Suprapubic skin (tissue), 4 donors: ENCODE measurements around the gene FMO4. TPM values are rescaled to one million over a fixed set of nuclear protein-coding genes. Genes with fewer than 3 reads are reported as not detected.
"Not testable (repeated sequence)": the region's sequence is repeated elsewhere in the genome, so short reads cannot be mapped to it uniquely, and the experiment has no call there.

ENCODE experiments used
- DNase-seq, 2 donors: peaks; one replicate each; pipeline ENCODE4 v3.0.0-alpha.2; 2019; ENCODE audit warnings: low spot score in 2 of 2
- H3K27ac ChIP-seq: fragments of 200-600 bp; sonication (generic); one replicate; pipeline ENCODE4 v1.5.1; 2019
- H3K27me3 ChIP-seq: fragments of 200-600 bp; sonication (generic); one replicate; pipeline ENCODE4 v1.5.1; 2019
- H3K36me3 ChIP-seq: fragments of 200-600 bp; sonication (generic); one replicate; pipeline ENCODE4 v1.5.1; 2019
- H3K4me1 ChIP-seq: fragments of 200-600 bp; sonication (generic); one replicate; pipeline ENCODE4 v1.5.1; 2019
- H3K4me3 ChIP-seq: fragments of 200-600 bp; sonication (generic); one replicate; pipeline ENCODE4 v1.5.1; 2019; ENCODE audit warnings: mild to moderate bottlenecking
- H3K9me3 ChIP-seq: fragments of 200-600 bp; sonication (generic); one replicate; pipeline ENCODE4 v1.5.1; 2019
- EP300 ChIP-seq: sonication (generic); formaldehyde crosslinking; IDR thresholded peaks from one replicate; pipeline ENCODE4 v1.6.1; 2017; ENCODE audit warnings: antibody characterized with exemption
- POLR2A ChIP-seq, 2 donors: fragments of 450-650 bp; IDR thresholded peaks; one replicate each; pipeline ENCODE4 v1.6.1; 2017; ENCODE audit warnings: antibody characterized with exemption in 2 of 2, mild to moderate bottlenecking in 2 of 2, moderate library complexity in 2 of 2
- POLR2AphosphoS5 ChIP-seq, 3 donors: sonication (generic); formaldehyde crosslinking; IDR thresholded peaks; one replicate each; pipeline ENCODE4 v1.6.1; 2017; ENCODE audit warnings: antibody characterized with exemption in 3 of 3
- WGBS: methylation state at CpG from one replicate; pipeline ENCODE4 v1.1.5; 2018; 5-methylcytosine and 5-hydroxymethylcytosine counted together
- total RNA-seq, 4 donors: library from RNA; depleted of rRNA; stranded (reverse); fragments of >200 nt; gene quantifications; one replicate each; pipeline ENCODE4 v1.1.0, GENCODE V29; 2016
- TF ChIP-seq, protein P1 (sequence below), 2 donors: fragments of 200-600 bp in 1 of 2; fragments of 450-650 bp in 1 of 2; sonication (generic) in 1 of 2; IDR thresholded peaks; one replicate each; pipeline ENCODE4 v1.5.1; 2016 to 2019; ENCODE audit warnings: antibody characterized with exemption in 2 of 2, mild to moderate bottlenecking in 1 of 2, moderate library complexity in 1 of 2

Gene FMO4
- total RNA-seq, 4 donors from 2014 or later, result 1.5 to 6.6 (median 2.7) TPM

DNA sequence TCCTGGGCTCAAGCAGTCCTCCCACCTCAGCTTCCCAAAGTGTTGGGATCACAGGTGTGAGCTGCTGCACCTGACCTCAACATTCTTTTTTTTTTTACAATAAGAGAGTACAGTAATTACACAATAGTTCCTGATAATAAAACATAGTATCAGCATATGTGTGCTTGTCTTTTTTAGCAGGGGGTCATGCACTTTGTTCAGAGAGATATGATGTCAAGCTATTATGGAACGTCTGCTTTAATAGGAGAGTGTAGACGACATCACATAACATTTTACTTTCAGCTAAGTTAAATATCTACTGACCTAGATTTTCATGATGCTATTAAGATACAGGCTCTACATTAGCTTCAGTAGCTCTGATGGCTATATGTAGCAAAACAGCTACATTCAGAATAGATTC is 70.5 kb downstream of the FMO4 start:
- no peaks in the 10 kb centered on the region for H3K4me1 ChIP-seq
- no peak for DNase-seq
- H3K27ac ChIP-seq, result no peak overlapping the region
- no peaks in the 10 kb centered on the region for H3K27me3 ChIP-seq
- TF ChIP-seq POLR2A (IDR thresholded peaks at IDR 0.05) (no peak), EP300 (no peak), POLR2AphosphoS5 (IDR thresholded peaks at IDR 0.05) (no peak)
- TF ChIP-seq, protein P1, sequence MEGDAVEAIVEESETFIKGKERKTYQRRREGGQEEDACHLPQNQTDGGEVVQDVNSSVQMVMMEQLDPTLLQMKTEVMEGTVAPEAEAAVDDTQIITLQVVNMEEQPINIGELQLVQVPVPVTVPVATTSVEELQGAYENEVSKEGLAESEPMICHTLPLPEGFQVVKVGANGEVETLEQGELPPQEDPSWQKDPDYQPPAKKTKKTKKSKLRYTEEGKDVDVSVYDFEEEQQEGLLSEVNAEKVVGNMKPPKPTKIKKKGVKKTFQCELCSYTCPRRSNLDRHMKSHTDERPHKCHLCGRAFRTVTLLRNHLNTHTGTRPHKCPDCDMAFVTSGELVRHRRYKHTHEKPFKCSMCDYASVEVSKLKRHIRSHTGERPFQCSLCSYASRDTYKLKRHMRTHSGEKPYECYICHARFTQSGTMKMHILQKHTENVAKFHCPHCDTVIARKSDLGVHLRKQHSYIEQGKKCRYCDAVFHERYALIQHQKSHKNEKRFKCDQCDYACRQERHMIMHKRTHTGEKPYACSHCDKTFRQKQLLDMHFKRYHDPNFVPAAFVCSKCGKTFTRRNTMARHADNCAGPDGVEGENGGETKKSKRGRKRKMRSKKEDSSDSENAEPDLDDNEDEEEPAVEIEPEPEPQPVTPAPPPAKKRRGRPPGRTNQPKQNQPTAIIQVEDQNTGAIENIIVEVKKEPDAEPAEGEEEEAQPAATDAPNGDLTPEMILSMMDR (IDR thresholded peaks at IDR 0.05), result no peak
- 37% methylated on average over 2 of the region's 2 CpGs for whole genome bisulfite sequencing
- no peak overlapping the region for H3K4me3 ChIP-seq
- no peaks in the 10 kb centered on the region for H3K9me3 ChIP-seq
- H3K36me3 ChIP-seq, result no peaks in the 10 kb centered on the region

DNA sequence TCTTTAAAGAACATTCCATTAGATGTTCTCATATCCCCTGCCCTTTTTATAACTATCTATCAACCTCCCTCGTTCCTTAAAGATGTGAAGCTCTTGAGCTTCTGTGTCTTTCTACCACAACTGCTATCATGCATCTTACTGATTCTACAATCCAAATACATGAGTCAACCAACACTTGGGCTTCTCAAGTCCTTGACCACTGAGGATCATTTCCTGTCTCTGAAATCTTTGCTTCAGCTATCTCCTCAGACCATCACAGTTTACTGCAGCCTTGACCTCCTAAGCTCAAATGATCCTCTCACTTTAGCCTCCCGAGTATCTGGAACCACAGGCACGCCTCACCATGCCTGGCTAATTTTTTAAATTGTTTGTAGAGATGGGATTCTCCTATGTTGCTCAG is 75.2 kb downstream of the FMO4 start:
- Histone ChIP-seq H3K4me3 (no peak overlapping the region), H3K9me3 (no peaks in the 10 kb centered on the region), H3K27ac (no peak overlapping the region), H3K36me3 (no peaks in the 10 kb centered on the region), H3K27me3 (no peaks in the 10 kb centered on the region), H3K4me1 (no peaks in the 10 kb centered on the region)
- TF ChIP-seq, protein P1 (IDR thresholded peaks at IDR 0.05), result no peak
- TF ChIP-seq POLR2A (IDR thresholded peaks at IDR 0.05), result no peak
- no peak for TF ChIP-seq EP300
- TF ChIP-seq POLR2AphosphoS5 (IDR thresholded peaks at IDR 0.05), result no peak
- no peak for DNase-seq
- WGBS, result 93% methylated on average over 3 of the region's 3 CpGs

DNA sequence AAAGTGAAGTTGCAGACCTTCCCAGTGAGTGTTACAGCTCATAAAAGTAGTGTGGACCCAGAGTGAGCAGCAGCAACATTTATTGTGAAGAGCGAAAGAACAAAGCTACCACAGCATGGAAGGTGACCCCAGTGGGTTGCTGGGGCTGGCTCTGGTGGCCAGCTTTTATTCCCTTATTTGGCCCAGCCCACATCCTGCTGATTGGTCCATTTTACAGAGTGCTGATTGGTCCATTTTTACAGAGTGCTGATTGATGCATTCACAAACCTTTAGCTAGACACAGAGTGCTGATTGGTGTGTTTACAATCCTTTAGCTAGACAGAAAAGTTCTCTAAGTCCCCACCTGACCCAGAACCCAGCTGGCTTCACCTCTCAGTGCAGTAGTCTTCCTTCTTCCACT is 76.8 kb downstream of the FMO4 start:
- 92% methylated on average over 1 of the region's 1 CpG for WGBS
- H3K36me3 ChIP-seq, H3K9me3 ChIP-seq, H3K4me3 ChIP-seq, H3K27me3 ChIP-seq, H3K4me1 ChIP-seq, H3K27ac ChIP-seq, DNase-seq: not testable (repeated sequence)

Other genes with a start within 250 kb of the FMO4 start
- 1 to 10 TPM in 2 of 4 donors, under 1 TPM in 2; 0.36 to 3.8 (median 1.7) TPM for gene FMO3, start 223.3 kb upstream of the FMO4 start, total RNA-seq
- 10 to 100 TPM in 1 of 4 donors, 1 to 10 TPM in 3; 3.8 to 23.1 (median 6.9) TPM for gene FMO2, start 128.9 kb upstream of the FMO4 start, total RNA-seq
- gene FMO1, start 65.7 kb upstream of the FMO4 start, total RNA-seq, result 10 to 100 TPM in 3 of 4 donors, 1 to 10 TPM in 1; 3.1 to 15.5 (median 14.4) TPM
- gene PRRC2C, start 171.3 kb downstream of the FMO4 start, total RNA-seq, result 100 to 1,000 TPM in 2 of 4 donors, 10 to 100 TPM in 2; 96.1 to 181 (median 104) TPM